Measurements from ENCODE around the gene JAM3.

Gene JAM3

DNA sequence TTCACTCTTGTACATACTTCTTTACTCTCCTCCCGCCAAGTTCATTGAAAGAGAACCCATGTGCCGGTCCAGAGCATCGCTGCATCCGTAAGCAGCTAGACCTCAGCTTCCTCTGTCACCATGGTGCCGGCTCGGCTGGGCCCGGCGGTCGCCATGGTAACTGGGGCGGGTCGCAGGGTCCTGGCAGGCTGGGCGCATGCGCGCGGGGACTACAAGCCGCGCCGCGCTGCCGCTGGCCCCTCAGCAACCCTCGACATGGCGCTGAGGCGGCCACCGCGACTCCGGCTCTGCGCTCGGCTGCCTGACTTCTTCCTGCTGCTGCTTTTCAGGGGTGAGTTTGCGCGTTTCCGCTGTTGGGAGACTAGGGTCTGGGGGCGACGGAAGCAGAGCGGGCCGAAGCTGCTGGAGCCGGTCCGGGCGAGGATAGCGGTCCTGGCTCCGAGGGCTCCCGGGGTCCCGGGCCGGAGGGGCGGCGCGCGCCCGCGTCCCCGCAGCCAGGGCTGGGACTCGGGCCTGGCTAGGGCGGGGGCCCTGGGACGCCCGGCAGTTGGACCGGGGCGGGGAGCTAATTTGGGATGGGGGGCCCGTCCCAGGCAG, at the start of gene JAM3:
Gene JAM3, plus strand, starts transcription at position 244 of the 597 bp plus-strand sequence. Its CDS starts 12 bp downstream, at position 256.
- peak; percentile 92 for DNase-seq

DNA sequence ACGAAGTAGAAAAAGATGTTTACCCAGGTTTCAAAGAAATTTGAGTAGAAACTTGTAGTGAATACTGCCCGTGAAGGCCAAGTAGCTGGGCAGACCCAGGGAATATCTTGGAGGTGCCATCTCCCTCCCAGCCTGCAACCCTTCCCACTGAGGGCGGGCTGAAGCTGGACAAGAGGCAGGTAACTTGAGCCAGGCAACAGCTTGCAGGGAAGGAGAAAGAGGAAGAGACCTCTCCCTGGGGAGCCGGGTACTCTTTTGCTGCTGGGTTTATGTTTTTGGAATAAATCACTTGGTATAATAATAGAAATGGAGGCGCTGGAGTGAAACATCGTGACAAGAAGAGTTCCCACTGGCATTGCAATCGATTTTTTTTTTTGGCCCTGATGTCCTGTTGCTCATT, 49.4 kb upstream of the JAM3 start:
- DNase-seq: no peak

DNA sequence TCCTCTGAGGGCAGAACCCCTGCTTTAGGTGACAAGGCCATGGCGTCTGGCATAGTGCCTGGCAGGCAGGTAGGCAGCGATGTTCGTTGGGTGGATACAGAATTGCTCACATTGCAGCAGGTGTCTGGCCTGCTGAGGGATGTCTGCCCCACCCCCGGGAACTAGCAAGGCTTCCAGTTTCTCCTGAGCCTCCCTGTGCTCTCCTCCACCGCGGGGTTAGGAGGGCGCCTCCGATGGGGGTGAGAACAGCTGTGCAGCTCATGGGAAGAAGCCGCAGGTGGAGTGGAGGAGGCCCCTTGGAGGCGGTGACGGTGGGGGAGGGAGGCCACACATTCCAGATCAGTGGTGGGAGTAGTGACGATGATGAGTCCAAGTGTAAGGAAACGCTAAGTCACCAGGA, 48.3 kb upstream of the JAM3 start:
- DNase-seq: no peak

DNA sequence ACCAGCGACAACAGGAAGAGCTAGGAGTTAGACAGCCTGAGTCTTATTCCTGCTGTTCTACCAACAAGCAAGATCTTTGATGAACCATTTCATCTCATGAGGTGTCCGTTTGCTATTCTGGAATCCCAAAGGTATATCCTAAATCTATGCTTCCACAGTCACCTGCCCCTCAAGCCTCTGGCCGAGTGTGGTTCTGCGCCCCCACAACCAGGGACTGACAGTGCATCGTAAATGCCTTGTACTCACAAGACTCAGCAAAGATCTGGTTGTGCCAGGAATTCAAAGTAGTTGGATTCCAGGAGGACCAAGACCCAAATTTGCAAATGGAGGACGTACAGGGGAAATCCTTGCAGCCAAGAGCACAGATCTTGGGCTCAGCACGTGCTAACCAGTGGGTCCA, 47.5 kb upstream of the JAM3 start:
- no peak for DNase-seq

DNA sequence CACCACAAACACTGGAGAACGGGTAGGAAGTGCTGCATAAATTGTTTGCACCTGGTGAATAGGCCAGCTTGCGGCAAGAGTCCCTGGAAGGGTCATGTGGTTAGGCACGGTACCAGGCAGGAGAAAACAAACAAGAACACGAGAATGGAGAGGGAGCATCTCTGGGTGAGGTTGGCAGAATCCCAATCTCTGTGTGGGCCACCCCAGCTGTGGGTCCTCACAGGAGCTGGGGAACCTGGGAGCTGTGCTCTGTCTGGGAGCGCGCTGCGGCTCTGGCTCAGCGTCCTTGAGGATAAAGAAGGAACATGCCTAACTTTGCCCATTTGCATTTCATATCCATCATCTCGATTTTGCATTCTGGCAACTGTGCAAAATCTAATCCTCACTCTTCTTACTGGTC, 46.1 kb upstream of the JAM3 start:
- no peak for DNase-seq

DNA sequence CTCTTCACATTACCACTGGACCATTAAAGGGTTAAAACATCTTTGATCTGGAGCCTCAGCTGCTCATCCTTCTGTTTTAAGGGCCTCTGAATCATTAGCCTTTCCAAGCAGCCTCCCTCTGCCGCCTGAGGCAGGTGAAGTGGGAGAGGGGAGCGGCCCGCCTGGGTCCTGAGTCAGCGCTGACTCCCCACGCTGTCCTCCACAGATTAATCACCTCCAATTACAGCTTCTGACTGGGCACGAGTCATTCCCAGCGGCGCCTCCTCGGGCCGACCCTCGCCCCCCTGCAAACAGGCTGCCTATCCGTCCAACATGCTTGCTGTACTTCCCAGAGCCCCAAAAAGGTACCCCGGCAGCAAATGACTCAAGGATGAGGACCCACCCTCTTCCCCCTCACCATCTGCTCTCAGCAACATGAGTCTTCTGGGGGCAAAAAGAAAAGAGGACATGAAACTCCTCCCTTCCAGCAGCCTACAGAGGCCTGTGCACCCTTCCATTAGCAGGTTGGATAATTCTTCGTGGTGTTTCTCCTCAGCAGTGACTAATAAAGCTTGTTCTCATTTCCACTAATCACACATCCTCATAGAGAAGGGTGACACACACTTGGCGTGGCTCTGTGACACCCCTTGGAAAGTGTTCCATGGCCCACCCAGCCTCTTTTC, 44.3 kb upstream of the JAM3 start:
- no peak for DNase-seq

DNA sequence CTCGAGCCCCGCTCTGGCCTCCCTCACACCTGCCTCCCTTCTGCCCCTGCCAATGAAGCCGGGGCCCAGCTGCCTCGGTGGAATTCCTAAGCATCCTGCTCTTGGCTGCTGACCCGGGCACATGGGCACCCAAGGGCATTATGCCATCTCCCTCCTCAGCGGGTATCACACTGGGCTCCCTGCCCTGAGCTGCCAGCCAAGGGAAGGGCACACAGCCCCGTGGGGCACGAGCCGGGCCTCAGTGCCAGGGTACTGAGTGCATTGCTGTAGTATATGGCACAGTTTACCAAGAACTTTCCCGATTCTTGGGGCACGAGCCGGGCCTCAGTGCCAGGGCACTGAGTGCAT, 43.8 kb upstream of the JAM3 start:
- no peak for DNase-seq

DNA sequence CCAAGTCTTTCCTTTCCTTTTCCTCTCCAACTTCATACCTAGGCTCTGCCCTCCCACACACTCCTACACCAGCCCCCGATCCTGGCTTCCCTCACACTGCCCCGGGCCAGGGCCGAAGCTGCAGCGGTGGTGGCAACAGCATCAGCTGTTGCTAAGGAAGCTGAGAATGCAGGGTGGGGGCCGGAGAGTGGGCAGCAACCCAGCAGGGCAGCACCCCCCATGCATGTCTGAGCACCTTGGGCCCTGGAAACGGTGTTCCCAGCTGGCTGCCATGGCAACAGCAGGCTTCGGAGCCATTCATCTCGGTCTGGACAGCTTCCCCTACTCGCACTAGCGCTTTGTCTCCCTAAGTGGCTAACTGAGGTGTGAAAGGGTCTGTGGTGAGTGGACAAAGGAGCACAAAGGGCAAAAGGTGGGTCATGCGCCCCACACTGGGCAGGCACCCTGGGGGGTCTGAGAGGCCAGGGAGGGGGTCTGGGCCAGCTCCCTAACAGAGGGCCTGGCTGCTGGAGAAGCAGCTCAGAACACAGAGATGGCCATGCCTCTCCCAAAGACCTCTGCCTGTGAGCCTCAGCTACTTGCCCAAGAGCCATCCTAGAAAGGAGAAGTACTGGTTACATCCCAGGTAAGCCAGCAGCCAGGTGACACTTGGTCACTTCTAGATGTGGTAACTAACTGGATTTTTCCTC, 42.1 kb upstream of the JAM3 start:
- peak; percentile 27 for DNase-seq

DNA sequence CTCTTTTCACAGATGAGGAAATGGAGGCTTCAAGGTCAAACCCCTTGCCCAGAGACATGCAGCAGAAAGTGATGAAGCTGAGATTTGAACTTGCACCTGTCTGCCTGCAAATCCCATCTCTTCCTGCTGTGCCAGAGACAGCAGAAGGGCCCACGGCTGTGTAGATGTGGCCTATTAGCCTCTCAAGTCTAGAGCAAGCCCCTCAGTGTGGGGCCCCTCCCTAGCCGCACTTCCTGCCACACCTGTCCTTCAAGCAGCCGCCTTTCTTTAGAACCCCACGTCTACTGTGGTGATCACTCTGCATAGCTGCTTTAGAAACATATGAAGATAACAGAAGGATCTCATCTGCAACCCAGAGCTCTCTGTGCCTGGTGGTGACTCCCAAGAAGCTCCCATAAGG, 41.2 kb upstream of the JAM3 start:
- DNase-seq: no peak

DNA sequence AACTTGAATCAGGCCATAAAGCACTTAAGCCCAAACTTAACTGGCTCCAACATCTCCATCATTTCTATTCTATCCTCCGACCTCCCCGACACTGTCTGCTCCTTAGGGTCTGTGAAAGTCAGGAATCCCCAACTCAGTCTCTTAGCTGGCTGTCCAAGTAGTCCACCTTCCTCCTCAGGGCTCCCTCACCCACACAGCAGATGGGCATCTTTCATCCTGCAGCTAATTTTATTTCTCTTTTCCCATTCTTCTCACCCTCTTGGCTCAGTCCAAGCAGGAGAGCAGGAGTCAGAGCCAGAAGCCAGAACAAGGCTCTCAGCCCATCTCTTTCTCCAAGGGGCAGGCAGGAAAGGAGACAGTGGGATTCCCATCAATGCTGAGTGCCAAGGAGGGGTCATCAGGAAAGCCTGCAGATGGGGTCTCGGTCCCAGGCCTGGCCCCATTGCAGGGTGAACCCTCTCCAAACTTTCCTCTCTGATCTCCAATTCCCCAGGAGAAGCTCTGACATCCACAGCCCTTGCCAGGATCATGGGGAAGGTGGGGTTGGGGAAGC, 40.4 kb upstream of the JAM3 start:
- DNase-seq: no peak

DNA sequence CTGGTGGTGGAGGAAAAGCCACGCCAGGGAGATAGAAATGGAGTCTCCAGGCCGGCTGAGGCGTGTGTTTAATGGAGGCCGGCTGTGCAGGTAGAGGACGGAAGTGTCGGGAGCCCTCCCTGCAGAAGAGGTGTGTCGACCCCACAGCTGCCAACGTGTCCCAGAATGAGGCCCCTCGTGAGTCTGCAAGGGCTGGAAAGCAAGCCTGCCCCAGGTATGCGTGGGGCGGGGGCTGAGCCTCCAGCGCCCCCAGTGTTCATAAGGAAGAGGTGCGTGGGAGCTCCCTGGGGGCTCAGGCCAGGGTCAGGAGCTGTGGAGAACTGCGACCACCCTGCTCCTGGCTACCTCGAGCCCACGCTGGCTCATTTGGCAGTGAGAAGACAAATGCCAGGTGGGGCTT, 38.0 kb upstream of the JAM3 start:
- DNase-seq: no peak

DNA sequence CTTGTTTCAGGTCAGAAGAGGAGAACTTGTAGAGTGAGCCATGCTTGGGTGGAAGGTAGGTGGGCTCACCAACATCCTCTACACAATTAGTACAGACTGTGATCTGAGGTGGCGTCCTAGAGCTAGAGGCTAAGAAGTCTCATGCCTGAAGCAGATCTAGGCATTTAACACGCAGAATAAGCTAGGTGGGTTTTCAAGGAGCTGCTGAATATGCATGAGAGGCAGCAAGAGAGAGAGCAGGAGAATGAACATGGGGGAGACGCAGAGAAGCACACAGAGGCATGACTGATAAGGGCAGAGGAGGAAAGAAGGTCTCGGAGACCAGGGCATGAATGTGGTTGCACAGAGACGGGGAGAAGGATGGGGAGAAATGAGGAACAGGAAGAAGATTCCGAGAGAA, 36.8 kb upstream of the JAM3 start:
- DNase-seq: no peak

DNA sequence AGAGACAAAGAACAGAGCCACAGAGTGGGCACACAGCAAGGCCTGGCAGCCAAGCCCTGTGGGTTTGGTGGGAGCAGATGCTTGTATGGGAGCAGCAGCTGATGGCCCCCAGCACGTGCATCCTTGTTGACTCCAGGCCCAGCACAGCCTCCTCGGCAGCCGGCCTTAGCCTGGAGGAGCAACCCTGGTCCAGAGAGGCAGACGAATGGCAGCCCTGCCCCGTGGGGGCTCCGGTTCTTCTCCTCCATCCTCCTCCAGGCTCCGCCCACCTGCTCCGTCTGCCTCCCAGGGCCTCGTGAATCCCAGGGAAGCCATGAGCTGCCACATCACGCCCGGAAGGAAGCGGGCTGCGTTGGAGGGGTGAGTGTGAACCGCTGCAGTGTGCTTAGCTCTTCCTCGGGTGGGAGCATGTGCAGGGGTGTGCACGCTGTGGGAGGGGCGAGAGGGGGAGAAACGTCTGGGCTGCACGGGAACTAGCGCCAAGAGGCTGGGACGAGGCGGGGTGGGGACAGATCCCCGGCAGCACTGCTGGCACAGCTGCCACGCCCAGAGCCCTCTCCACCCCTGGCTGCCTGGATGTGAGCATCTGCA, 36.3 kb upstream of the JAM3 start:
- DNase-seq: peak; percentile 73

DNA sequence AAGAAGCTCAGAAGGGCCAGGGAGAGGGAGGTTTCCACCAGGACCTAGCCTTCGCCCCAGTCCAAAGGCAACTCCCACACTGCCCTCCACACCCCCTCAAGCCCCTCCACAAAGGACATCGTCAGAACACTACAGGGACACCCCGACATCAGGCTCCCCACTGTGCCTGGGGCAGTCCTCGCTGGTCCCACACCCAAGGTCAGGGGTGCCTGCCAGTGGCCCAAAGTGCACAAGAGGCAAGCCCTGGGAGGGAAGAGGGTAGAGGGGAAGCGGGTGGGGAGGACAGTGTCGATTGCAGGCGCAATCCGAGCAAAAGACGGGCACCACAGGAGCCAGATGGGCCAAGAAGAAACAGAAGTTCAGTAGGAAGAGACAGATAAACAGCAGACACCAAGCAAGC, 35.6 kb upstream of the JAM3 start:
- DNase-seq: no peak

DNA sequence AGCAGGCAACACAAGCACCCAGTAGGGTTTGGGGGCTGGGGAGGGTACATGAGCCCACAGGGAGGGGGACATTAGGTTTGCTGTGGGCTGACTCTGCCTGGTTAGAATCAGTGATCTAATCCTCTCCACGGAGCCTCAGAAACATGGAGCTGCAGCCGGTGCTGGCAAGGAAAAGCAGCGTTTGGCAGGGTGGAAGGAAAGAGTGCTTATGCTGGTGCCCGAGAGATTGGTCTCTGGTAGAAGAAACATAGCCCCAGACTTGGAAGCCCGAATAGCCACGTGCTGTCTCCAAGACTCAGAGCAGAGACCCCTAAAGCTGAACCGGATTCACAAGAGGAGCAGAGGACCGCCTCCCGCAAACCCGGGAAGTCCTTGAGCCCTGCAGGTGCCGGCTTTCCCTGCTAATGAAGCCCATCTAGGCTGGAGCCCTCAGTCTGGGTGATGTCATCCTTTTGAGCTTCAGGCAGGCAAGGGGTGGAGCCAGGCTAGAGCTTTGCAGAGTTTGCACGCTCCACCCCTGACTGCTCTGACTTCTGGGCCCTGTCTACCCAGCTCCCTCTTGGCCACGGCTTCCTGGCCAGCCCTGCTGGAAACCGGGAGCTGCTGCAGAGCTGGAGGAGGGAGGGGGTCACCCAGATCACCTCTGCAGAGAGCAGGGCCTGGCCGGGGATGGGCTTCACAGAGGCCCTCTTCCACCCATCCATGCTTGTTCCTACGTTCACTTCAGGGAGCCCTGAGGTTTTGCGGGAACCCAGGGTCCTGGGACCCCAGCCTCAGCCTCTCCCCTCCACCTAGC, 35.0 kb upstream of the JAM3 start:
- peak; percentile 97 for DNase-seq

DNA sequence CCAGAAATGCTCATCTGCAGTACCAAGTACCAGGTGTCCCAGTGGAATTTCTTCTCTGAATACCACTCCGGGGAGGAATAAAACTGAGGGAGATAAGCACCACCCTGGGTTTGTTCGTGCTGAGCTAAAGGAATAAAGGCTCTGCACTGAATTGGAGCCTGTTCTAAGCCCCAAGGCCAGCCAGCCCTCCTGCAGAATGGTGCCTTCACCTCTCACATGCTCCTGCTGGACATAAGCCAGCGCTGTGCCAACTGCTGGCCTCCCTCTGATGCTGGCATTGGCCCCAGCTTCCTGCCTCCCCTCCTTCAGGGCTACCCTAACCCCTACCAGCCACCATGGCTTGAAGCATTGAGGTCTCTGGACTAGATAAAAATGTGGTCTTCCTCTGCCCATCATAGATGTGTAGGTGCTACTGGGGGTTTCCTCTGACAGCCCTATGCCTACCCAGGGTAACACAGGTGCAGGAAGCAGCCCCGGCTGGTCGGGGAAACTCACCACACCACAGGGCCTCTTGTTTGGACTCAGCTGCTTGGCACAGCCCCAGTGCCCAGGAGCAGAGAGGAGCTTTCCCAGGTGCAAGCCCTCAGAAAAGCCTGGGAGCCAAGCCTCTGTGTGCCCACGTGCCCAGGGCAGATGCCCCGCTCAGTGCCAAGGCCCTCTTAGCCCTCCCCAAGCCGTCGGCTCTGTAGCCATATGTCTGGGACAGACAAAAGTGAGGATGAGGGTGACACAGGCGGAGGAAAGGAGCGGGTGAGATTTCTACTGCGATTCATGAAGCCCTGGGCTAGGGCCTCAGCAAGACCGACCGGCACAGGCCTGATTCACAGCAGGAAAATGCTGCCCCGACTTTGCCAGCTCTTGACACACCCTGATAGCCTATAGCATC, 34.1 kb upstream of the JAM3 start:
- peak; percentile 85 for DNase-seq

DNA sequence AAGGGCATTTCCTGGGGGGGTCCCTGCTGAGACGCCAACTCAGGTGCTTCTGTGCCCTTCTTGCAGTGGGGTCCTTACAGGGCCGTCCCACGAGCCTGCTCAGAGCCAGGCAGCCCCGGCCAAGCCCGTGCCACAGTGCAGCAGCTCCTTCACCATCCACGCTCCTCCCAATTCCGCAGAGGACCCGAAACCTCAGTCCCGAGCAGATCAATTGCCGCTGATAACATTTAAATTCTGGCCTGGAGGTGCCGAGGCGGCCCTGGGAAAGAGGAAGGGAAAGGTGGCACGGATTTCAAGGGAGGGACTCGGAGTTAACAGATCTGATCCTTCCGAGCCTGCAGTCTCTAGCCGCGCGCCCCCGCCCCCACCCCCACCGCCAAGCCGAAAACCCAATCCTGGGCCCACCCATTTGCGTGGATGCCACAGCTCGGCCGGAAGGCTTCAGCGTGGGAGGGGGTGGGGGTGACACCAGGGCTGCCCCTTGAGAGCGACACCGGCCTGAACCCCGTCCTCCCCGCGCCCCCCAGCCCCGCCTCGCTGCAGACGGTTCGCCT, 32.3 kb upstream of the JAM3 start:
- DNase-seq: no peak

DNA sequence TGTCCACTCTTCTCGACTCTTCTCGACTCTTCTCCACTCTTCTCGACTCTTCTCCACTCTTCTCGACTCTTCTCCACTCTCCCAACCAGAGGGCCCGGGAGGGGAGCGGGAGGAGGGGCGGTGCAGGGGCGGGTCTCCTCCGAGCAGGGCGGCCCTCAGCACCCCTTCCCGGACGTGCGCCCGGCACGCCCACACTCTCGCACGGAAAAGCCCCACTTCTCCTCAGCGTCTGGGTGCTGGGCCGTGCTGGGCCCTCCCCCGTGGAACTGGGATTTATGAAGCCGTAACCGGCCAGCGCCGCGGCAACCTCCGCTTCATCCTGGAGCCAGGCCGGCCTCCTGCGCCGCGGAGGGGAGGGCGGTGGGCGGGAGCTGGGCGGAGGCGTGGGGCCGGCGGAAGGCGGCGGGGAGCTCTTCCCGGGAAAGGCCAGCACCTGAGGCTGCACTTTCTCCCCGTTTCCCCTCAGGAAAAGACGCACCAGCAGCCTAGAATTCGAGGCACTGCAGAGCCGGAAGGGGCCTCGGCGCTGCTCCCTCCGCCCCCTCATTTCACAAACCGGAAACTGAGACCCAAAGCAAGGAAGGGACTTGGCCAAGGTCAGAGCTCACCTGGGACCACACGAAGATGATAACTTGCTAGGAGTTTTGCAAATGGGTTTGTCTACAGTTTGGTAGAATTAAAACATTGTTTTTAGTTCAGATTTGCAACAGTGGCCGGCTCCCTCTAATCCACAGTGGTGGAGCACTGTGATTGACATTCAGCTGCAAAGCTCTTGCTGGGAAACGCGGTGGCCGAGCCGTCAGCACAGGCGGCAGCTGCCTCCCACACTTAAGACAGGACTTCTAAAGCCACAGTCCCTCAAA, 31.6 kb upstream of the JAM3 start:
- peak; percentile 49 for DNase-seq

DNA sequence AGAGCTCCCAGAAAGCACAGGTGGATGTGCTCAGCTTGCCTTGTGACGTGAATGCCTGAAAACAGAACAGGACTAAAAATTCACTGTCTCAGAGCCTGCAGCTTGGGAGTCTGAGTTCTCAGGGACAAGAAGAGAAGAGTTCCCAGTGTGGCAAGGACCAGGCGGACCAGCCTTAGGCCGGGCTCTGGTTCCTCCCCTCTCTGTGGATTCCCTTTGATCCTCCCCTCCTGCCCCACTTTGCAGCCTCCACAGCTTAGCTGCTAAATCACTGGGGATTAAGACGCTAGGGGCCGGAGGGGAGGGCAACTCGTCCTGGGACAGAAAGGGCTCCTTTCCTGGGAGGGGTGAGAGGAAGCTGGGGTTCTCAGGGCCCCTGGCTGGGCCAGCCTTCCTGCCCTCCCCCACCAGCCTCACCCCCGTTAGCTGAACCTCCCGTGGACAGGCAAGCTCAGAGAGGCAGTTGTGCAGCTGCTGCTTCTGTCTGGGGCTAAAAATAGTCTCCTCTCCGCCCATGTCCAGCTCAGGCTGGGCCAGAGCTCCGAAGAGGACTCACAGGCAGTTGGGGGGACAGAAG, 29.9 kb upstream of the JAM3 start:
- no peak for DNase-seq

DNA sequence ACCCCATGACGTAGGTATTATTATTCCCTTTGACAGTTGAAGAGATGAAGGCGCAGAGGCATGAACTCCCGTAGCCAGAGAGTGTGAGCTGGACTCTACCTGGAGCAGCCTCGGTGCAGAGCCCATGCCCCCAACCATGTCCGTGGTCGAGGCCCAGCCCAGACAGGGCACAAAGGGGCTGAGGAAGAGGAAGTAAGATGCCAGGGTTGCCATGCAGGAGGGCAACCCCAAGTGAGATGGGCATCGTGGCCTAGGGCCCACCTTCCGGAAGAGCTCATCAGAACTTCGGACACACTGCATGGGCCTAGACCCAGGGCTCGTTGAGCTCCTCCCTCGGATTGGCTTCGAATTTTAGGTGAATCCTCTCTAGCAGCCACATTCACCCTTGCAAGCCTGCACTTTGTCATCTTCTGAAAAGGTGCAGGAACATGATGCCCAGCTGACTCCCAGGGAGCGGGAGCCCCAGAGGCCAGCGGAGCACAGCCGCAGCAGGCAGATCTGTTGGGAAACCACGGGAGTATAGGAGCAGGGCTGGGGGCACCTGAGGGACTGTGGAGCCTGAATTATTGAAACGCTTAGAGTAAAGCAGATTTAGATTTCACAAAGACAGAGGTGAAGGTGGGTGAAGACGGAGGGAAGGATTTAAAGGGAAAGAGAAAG, 29.0 kb upstream of the JAM3 start:
- DNase-seq: no peak

All from COR-L47 (cell line).